K562 (cell line): ENCODE measurements around the gene GCSAM. TPM values are rescaled to one million over a fixed set of nuclear protein-coding genes. Genes with fewer than 3 reads are reported as not detected.

Source experiments
- ATAC-seq: fragments of 200-7000 bp; cut with Tn5 transposase; 3 replicates; pipeline ENCODE4 v1.9.1; 2020; ENCODE audit warnings: moderate library complexity
- BruUV-seq: library from RNA; stranded (reverse); fragments of 400-500 nt; replicated peaks from 2 replicates; lab custom pipeline; 2021; lab: Mats Ljungman, UMichigan
- CTCF ChIA-PET: fragments of 300-600 bp; formaldehyde crosslinking; extraction: SDS; loops from one replicate; lab custom pipeline; 2021; ENCODE audit warnings: low intra/inter-chr PET ratio; lab: Yijun Ruan, JAX
- POLR2A ChIA-PET: fragments of 300-600, 350-650 bp; sonication (Branson Sonifier 250); formaldehyde crosslinking; extraction: SDS; loops from one replicate; lab custom pipeline; 2021; ENCODE audit warnings: antibody characterized with exemption, inconsistent platforms; lab: Yijun Ruan, JAX
- DNase-seq, 4 experiments: peaks; one replicate each; pipeline versions ENCODE4 v3.0.0 to v3.0.0-alpha.2; 2011 to 2018; ENCODE audit warnings: low spot score in 3 of 4, mixed read lengths in 3 of 4; ENCODE audit errors: extremely low read depth in 1 of 4
- FAIRE-seq: peaks from 2 replicates; lab custom pipeline; 2011; peaks lifted over from hg19 to GRCh38; lab: Jason Lieb, UNC
- H2AFZ ChIP-seq: 2 replicates; pipeline ENCODE4 v1.6.0; 2011; ENCODE audit warnings: low read depth, low read length, control low read depth, inconsistent platforms
- H3K27ac ChIP-seq: fragments of 200-600 bp; 3 replicates; pipeline ENCODE4 v1.8.0; 2011; ENCODE audit warnings: low read depth, mild to moderate bottlenecking, control low read depth, inconsistent platforms, low read length, moderate library complexity, mixed read lengths; ENCODE audit errors: extremely low read depth
- H3K27me3 ChIP-seq, 2 experiments: fragments of 300-600 bp in 1 of 2; 2 replicates in 1 of 2; 3 replicates in 1 of 2; pipeline versions ENCODE4 v1.6.0 to v1.8.0; 2011; ENCODE audit warnings: inconsistent platforms in 2 of 2, low read length in 2 of 2, mild to moderate bottlenecking in 1 of 2, mixed read lengths in 1 of 2, moderate library complexity in 1 of 2; ENCODE audit not compliant: control insufficient read depth in 2 of 2, insufficient read depth in 2 of 2
- H3K36me3 ChIP-seq: fragments of 300-600 bp; 3 replicates; pipeline ENCODE4 v1.8.0; 2011; ENCODE audit warnings: mild to moderate bottlenecking, low read length, inconsistent platforms; ENCODE audit not compliant: control insufficient read depth, insufficient read depth
- H3K4me1 ChIP-seq, 2 experiments: fragments of 200-600 bp in 1 of 2; replicated peaks in 1 of 2; 2 replicates in 1 of 2; 3 replicates in 1 of 2; pipeline versions ENCODE4 v1.5.1 to v1.8.0; 2011; ENCODE audit warnings: inconsistent platforms in 2 of 2, low read length in 2 of 2, mild to moderate bottlenecking in 1 of 2, mixed read lengths in 1 of 2, moderate library complexity in 1 of 2; ENCODE audit not compliant: control insufficient read depth in 2 of 2, insufficient read depth in 2 of 2
- H3K4me2 ChIP-seq: 2 replicates; pipeline ENCODE4 v1.6.1; 2011; ENCODE audit warnings: low read length, control low read depth, inconsistent platforms, mixed read lengths; ENCODE audit not compliant: insufficient read depth
- H3K4me3 ChIP-seq: fragments of 200-600 bp; sonication (generic), shearing (Covaris generic); 2 replicates; pipeline ENCODE4 v1.5.1; 2016; ENCODE audit warnings: control low read depth, inconsistent platforms
- H3K79me2 ChIP-seq: fragments of 200-600 bp; 3 replicates; pipeline ENCODE4 v1.8.0; 2011; ENCODE audit warnings: low read length, inconsistent platforms; ENCODE audit not compliant: control insufficient read depth, insufficient read depth
- H3K9ac ChIP-seq, 2 experiments: 2 replicates each; pipeline versions ENCODE4 v1.6.0 to v1.6.1; 2011; ENCODE audit warnings: low read depth in 2 of 2, low read length in 2 of 2, control low read depth in 1 of 2, inconsistent platforms in 1 of 2, mild to moderate bottlenecking in 1 of 2, mixed read lengths in 1 of 2; ENCODE audit not compliant: insufficient read depth in 1 of 2
- H3K9me1 ChIP-seq: one replicate; pipeline ENCODE4 v1.6.0; 2011; ENCODE audit warnings: inconsistent platforms, mild to moderate bottlenecking, low read length, moderate library complexity; ENCODE audit not compliant: control insufficient read depth, insufficient read depth
- H3K9me3 ChIP-seq: replicated peaks from 2 replicates; pipeline ENCODE4 v1.5.1; 2011; ENCODE audit warnings: low read depth, low read length, inconsistent platforms; ENCODE audit not compliant: control insufficient read depth, insufficient read depth
- H4K20me1 ChIP-seq: replicated peaks from 2 replicates; pipeline ENCODE4 v1.6.1; 2011; ENCODE audit warnings: low read length, inconsistent platforms, mixed read lengths; ENCODE audit not compliant: control insufficient read depth, insufficient read depth
- AFF4 ChIP-seq: sonication (generic); formaldehyde crosslinking; IDR thresholded peaks from 2 replicates; pipeline ENCODE4 v1.8.0; 2023; ENCODE audit warnings: mild to moderate bottlenecking, missing genetic modification reagents
- BCLAF1 ChIP-seq, 2 experiments: fragments of 450-650 bp in 1 of 2; IDR thresholded peaks; 2 replicates each; pipeline ENCODE4 v1.6.1; 2011 to 2017; ENCODE audit warnings: low read depth in 2 of 2, antibody characterized with exemption in 1 of 2, borderline replicate concordance in 1 of 2, low read length in 1 of 2, mild to moderate bottlenecking in 1 of 2, mixed read lengths in 1 of 2; ENCODE audit not compliant: control insufficient read depth in 1 of 2
- CBX5 ChIP-seq: IDR thresholded peaks from 2 replicates; pipeline ENCODE4 v1.6.1; 2014; ENCODE audit warnings: low read depth, borderline replicate concordance
- REST ChIP-seq, 2 experiments: fragments of 450-650 bp; formaldehyde crosslinking in 1 of 2; IDR thresholded peaks; 2 replicates each; pipeline versions ENCODE4 v1.4.0 to v1.6.1; 2014 to 2020; ENCODE audit warnings: mild to moderate bottlenecking in 2 of 2, borderline replicate concordance in 1 of 2, low read depth in 1 of 2
- SAFB ChIP-seq: fragments of 200-400 bp; formaldehyde crosslinking; IDR thresholded peaks from 2 replicates; pipeline ENCODE4 v1.6.1; 2017; ENCODE audit warnings: low read depth, low read length, borderline replicate concordance
- WGBS: fragments of 100-300 bp; shearing (Covaris generic); methylation state at CpG from one replicate; pipeline ENCODE4 v1.1.6; 2016; ENCODE audit warnings: low coverage, mixed read lengths; ENCODE audit not compliant: insufficient coverage; ENCODE audit errors: missing lambda C conversion rate; 5-methylcytosine and 5-hydroxymethylcytosine counted together
- in situ Hi-C: fragments of 300-500 bp; cut with MboI; formaldehyde crosslinking; loops from 4 replicates; pipeline ENCODE4 v1.15.0; 2018; ENCODE audit warnings: inconsistent platforms, mixed read lengths
- intact Hi-C: fragments of 100-400 bp; cut with micrococcal nuclease; formaldehyde crosslinking; loops from 2 replicates; pipeline ENCODE4 v1.14.2; 2022
- polyA plus RNA-seq, 8 experiments: library from polyadenylated mRNA; depleted of rRNA in 4 of 8; stranded (reverse) in 5 of 8; unstranded in 3 of 8; fragments of >200 nt; fragmentation: Nextera tagmentation in 2 of 8; fragmentation: Illumina TruSeq in 1 of 8; extraction: Ambion mirVana in 2 of 8; extraction: Trizol in 1 of 8; gene quantifications; 2 replicates each; pipeline versions ENCODE4 v1.2.1 to v1.2.3, GENCODE V29; 2011 to 2014; ENCODE audit warnings: inconsistent platforms in 1 of 8, missing spikeins in 1 of 8
- total RNA-seq, 7 experiments: library from RNA; depleted of rRNA in 6 of 7; stranded (reverse); fragments of >200 nt in 6 of 7; fragmentation: Illumina TruSeq in 2 of 7; extraction: Trizol in 2 of 7; gene quantifications; 2 replicates each; pipeline versions ENCODE4 v1.2.1 to v1.2.3, GENCODE V29; 2011 to 2021; ENCODE audit warnings: low replicate concordance in 1 of 7

GCSAM gene
- total and polyA plus RNA-seq, 9 of the 15 experiments (the other 6 are each of a cell fraction or from before 2014, with no cell fraction given): 0.10 TPM; not detected in 8

GRCh38 chr3:112170046-112170445 lies 37.0 kb upstream of the GCSAM start:
- Histone ChIP-seq H2AFZ (no peak overlapping the region), H3K9me1 (no peaks in the 10 kb centered on the region), H3K27me3 (no peaks in the 10 kb centered on the region), H3K4me3 (no peak overlapping the region), H3K9me3 (no peaks in the 10 kb centered on the region), H3K9ac (no peak overlapping the region), H3K4me2 (no peak overlapping the region), H3K36me3 (no peaks in the 10 kb centered on the region), H3K4me1 (no peaks in the 10 kb centered on the region), H4K20me1 (no peaks in the 10 kb centered on the region), H3K27ac (no peak overlapping the region), H3K79me2 (no peaks in the 10 kb centered on the region)
- ChIA-PET POLR2A (no interaction called here), CTCF (no interaction called here)
- in situ Hi-C loops: no loop called here
- no peak for DNase-seq
- intact Hi-C loops: no loop called here
- no TSS peak for BruUV-seq
- 4% methylated on average over 2 of the region's 2 CpGs for WGBS
- FAIRE-seq: no peak
- no peak for ATAC-seq
- TF ChIP-seq REST (IDR thresholded peaks at IDR 0.05; ENCODE audit: borderline replicate concordance): no peak
- no peak for TF ChIP-seq REST (CRISPR knock-in tag; IDR thresholded peaks at IDR 0.05; ENCODE audit: low read depth)
- TF ChIP-seq AFF4 (CRISPR knock-in tag): no peak
- TF ChIP-seq SAFB: no peak
- TF ChIP-seq BCLAF1 (IDR thresholded peaks at IDR 0.05; ENCODE audit: borderline replicate concordance in 1 of 2, control insufficient read depth in 1 of 2, low read depth in 2 of 2, low read length in 1 of 2): no peak
- no peak for TF ChIP-seq CBX5
